Panc1 (cell line): ENCODE measurements around the gene SLC22A17.

Experiments
- CTCF ChIP-seq: fragments of 450-650 bp; IDR thresholded peaks from 2 replicates; pipeline ENCODE4 v1.5.1; 2017; ENCODE audit warnings: mild to moderate bottlenecking
- POLR2AphosphoS5 ChIP-seq: IDR thresholded peaks from 2 replicates; pipeline ENCODE4 v1.6.1; 2012; ENCODE audit warnings: mild to moderate bottlenecking, low read depth, low read length, moderate library complexity
- REST ChIP-seq, 2 experiments: IDR thresholded peaks; 2 replicates each; pipeline ENCODE4 v1.6.1; 2011 to 2012; ENCODE audit warnings: low read depth in 2 of 2, control low read depth in 1 of 2, low read length in 1 of 2, mild to moderate bottlenecking in 1 of 2, moderate library complexity in 1 of 2; ENCODE audit not compliant: insufficient read depth in 1 of 2
- TCF7L2 ChIP-seq: IDR thresholded peaks from 2 replicates; pipeline ENCODE4 v1.6.1; 2011; ENCODE audit warnings: mild to moderate bottlenecking, low read depth, low read length, inconsistent platforms

- TF ChIP-seq CTCF (no peak), TCF7L2 (no peak), POLR2AphosphoS5 (no peak), REST (IDR thresholded peaks at IDR 0.05; ENCODE audit: insufficient read depth in 1 of 2, low read depth in 2 of 2, low read length in 1 of 2) (no peak)
These were observed 48.6 kb upstream of the SLC22A17 start for GRCh38 chr14:23401291-23401690.
